HEK293T (cell line): ENCODE data around the gene PTPRD.

Source experiments
- CTBP1 ChIP-seq: fragments of 450-650 bp; IDR thresholded peaks from 2 replicates; pipeline ENCODE4 v1.6.1; 2016; ENCODE audit warnings: borderline replicate concordance
- FOXK2 ChIP-seq: fragments of 450-650 bp; IDR thresholded peaks from 2 replicates; pipeline ENCODE4 v1.6.1; 2016; ENCODE audit warnings: mild to moderate bottlenecking
- FOXM1 ChIP-seq: fragments of 450-650 bp; IDR thresholded peaks from 2 replicates; pipeline ENCODE4 v1.6.1; 2017; ENCODE audit warnings: mild to moderate bottlenecking, borderline replicate concordance
- HDGF ChIP-seq: fragments of 450-650 bp; IDR thresholded peaks from 2 replicates; pipeline ENCODE4 v1.6.1; 2017; ENCODE audit warnings: antibody characterized with exemption, borderline replicate concordance
- LEF1 ChIP-seq: fragments of 450-650 bp; IDR thresholded peaks from 2 replicates; pipeline ENCODE4 v1.6.1; 2017; ENCODE audit warnings: mild to moderate bottlenecking, borderline replicate concordance
- SP1 ChIP-seq: fragments of 450-650 bp; IDR thresholded peaks from 2 replicates; pipeline ENCODE4 v1.6.1; 2017

DNA sequence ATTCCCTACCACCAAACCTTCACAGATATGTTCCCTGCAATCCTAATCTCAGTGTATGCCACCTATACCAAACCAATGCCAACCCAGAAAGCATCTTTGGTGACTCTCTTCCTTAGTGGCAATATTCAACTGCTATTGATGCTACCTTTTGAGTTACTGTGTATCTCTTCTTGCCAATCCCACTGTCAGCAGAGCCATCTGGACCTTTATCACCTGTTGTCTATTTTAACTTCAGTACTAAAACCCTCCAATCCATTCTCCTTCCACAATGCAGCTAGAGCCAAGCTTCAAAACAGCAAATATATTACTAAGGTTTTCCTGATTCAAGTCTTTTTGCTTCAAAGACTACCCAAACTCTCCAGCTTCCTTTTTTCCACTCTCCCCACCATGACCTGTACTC lies 2036.1 kb downstream of the PTPRD start:
- no peak for TF ChIP-seq FOXK2
- TF ChIP-seq FOXM1: no peak
- TF ChIP-seq CTBP1: no peak
- TF ChIP-seq LEF1: no peak
- TF ChIP-seq SP1: no peak
- no peak for TF ChIP-seq HDGF
